ENCODE data around the gene SRSF2.
"Not testable (repeated sequence)": the region's sequence is repeated elsewhere in the genome, so short reads cannot be mapped to it uniquely, and the experiment has no call there.

The SRSF2 gene

DNA sequence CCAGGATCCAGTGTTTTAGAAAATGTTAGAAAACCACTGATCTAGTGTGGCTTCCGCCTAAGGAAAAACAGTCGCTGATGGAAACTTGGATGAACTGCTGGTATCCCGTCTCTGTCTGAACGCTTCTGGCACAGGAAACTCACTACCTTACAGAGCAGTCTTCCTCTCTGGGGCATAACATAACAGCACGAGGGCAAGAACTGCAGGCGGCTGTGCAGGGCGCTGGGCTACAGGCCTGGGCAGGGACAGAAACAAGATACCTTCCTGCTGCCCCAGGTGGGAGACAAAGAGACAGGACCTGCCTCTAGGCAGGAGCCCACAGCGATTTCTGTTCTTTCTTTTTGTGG lies 36.9 kb downstream of the SRSF2 start:
- DNase-seq, result no peak

DNA sequence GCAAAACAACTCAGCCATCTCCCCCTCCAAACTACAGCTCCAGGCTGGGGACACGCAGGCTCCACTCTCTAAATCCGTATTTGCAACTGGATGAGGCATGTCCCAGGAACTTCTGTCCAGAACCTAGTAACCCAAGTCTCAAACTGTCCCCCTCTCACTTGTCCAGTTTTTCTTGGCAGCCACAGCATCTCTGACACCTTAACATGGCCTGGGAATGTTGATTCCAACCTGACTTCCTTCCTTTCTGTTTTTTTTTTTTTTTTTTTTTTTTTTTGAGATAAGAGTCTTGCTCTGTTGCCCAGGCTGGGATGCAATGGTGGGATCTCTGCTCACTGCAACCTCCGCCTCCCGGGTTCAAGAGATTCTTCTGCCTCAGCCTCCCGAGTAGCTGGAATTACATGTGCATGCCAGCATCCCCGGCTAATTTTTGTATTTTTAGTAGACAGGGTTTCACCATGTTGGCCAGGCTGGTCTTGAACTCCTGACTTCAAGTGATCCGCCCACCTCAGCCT lies 38.6 kb downstream of the SRSF2 start:
- not testable (repeated sequence) for DNase-seq

DNA sequence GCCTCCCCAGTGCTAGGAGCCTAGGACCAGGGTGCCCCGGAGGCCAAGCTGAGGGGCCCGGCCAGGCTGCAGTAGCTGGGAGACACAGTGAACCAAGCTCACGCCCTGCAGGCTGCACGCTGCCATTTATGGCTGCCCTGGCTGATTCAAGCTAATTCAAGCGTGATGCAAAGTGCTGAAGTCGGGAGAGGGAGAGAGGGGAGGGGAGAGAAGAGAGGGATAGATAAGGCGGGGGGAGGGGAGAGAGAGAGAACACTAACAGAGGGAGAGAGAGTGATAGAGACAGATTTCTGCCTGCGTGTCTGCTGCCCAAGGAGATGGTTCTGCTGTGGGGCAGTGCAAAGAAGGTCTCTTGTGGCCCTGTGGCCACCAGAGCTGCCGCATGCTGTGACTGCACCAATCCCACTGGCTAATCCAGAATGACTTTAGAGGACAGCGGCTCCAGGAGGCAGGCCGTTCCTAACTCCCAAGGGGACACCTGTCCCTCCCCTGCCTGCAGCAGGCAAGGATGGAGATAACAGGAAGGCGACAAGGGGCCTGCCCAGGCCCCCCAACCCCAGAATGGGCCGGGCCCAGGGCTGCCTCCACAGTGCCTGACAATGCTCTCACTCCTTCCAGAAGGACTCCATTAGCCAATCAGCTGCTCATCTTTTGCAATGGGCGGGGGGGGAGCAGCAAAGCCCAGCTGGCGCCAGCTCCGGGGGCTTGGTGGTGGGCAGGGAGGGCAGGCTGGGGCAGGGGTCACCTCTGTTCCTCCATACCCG lies 39.2 kb downstream of the SRSF2 start:
- no peak for DNase-seq

DNA sequence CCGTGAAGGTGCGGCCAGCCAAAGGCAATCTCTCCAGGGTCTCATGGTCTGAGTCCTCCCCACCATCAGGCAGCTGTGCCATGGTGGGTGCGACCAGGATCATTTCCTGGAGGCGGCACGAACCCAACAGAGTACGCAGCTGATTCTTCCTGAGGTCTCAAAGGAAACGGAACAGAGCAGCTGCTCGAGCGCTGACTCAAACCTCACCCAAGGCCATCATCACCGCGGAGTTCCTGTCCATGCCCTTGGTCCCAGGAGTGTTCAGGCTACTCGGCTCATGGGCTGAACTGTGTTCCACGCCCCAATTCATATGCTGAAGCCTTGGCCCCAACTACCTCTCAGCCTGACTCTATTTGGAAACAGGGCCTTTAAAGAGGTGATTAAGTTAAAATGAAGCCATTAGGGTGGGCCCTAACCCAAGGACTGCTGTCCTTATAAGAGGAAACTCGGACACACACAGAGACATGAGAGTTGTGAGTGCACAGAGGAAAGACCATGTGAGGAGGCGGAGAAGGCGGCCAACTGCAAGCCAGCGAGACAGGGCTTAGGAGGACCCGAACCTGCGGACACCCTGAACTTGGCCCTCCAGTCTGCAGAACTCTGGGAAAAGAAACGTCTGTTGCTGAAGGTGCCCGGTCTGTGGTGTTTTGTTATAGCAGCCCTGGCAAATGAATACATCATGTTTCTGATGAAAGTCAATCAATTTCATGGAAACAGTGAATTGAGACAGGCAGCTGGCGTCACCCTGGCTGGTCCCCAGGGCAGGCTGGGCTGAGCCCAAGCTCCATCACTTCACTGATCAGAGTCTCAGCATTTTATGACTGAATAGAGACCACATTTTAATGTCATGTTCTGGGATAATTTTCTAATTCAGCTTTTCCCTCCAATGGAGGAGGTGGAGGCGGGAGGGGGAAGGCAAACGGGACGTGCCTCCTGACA lies 40.1 kb downstream of the SRSF2 start:
- no peak for DNase-seq

DNA sequence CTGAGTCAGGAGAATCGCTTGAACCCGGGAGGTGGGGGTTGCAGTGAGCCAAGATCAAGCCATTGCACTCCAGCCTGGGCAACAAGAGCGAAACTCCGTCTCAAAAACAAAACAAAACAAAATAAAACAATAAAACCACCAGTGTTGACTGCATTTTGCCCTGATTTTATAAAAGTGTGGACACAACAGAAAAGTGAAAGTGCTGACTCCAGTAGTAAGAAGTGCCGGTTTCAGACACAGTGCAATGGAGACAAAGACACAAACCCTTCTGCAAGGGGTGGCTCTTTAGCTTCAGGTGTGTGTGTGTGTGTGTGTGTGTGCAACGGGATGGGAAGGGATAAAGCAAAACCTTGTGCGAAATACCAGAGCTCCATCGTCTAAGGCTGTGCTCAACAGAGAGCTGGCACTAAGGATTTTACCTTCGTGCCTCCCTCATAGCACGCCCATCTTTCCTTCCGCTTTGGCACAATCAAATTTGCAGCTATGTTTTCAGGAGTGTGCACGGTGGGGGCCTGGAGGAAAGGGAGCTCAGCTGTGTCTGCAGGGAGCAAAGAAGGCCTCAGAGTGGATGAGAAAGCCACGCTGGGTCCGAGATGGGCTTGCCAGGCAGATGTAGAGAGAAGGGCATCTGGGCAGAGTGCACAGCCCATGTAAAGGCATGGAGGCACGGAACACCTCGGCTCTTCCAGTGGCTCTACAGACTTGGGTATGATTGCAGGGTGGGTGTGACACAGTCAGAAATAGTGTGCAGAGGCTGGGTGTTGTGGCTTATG lies 41.9 kb downstream of the SRSF2 start:
- DNase-seq, result no peak

DNA sequence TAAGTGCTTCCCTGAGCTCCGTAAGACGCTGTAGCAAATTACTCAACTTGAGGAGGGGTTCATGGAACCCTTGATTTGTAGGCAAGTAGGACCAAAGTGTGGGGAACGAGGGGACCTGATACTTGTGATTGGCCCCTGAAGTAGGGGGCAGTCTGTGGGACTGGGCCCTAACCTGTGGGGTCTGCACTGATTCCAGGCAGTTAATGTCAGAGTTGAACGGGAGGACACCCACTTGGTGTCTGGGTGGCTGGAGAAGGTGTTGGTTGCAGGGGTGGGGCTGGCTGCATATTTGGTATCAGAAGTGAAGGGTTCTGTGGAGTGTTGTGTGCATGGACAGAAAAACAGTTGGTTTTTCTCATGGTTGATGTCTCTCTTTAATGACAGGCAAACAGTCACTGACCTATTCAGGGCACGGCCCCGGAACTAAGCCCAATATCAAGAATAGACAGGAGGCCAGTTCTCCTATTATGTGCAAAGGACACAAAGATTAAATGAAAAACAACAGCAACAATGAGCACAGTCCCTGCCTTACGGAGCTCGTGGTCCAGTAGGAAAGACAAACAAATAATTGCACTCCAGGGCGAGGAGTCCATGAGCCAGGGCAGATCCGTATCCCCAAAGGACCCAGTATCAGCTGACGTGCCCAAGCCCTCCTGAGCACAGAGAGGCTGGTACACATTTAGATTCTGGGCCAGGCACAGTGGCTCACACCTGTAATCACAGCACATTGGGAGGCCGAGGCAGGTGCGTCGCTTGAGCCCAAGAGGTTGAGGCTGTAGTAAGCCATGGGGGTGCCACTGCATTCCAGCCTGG lies 45.5 kb downstream of the SRSF2 start:
- DNase-seq, result no peak

DNA sequence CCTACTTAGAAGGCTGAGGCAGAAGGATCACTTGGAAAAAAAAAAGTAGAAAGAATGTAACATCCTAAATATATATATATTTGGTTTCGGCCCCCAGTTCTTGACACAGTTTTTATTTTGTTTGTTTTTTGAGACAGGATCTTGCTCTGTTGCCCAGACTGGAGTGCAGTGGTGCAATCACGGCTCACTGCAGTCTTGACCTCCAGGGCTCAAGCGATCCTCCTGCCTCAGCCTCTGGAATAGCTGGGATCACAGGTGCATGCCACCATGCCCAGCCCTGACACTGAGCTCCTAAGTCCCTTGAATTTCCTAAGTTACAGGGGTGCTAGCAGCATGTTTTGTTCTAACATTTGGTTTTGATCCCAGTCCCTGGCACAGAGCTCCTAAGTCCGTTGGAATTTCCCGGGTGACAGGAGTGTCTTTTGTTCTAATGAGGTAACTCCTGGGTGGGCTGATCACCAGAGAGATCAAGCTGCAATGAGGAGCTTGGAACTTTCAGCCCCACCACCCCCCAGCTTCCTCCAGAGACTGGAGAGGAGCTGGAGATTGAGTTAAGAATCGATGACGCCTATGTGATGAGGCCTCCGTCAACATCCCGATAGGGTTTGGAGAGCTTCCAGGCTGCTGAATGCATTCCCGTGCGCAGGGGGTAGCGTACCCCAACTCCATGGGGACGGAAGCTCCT lies 46.4 kb downstream of the SRSF2 start:
- no peak for DNase-seq

DNA sequence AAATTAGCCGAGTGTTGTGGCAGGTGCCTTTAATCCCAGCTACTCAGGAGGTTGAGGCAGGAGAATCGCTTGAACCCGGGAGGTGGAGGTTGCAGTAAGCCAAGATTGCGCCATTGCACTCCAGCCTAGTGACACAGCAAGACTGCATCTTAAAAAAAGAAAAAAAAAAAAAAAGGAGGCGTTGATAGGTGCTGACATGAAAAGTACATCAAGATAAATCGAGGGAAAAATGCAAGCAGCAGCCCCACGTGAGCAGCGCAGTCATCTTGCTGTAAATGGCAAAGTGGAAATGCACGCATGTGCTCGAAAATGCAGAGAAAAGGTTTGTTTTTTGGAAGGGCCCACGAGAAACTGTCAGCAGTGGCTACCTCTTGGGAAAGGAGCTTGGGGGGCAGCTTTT lies 47.3 kb downstream of the SRSF2 start:
- DNase-seq, result no peak

DNA sequence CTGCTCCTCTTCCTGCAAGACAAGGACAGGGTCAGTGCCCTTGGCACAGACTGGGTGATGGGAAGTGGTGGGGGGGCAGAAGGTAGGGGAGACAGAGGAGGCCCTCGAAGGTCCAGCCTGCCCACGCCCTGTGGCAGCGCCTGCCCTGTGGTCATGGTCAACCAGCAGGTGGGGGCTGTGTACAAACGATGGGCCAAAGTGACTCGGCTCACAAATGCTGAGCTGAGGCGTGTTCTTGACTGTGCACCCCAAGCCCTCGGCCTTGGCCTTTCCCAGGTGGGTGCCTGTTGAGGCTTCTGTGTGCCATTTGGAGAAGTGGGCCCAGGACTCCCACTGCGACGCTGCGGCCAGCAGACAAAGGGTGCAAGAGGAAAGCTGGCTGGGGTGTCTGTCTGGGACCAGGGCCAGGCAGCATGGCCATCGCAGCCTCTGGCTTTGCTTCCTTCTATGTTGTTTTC lies 48.9 kb downstream of the SRSF2 start:
- no peak for DNase-seq

DNA sequence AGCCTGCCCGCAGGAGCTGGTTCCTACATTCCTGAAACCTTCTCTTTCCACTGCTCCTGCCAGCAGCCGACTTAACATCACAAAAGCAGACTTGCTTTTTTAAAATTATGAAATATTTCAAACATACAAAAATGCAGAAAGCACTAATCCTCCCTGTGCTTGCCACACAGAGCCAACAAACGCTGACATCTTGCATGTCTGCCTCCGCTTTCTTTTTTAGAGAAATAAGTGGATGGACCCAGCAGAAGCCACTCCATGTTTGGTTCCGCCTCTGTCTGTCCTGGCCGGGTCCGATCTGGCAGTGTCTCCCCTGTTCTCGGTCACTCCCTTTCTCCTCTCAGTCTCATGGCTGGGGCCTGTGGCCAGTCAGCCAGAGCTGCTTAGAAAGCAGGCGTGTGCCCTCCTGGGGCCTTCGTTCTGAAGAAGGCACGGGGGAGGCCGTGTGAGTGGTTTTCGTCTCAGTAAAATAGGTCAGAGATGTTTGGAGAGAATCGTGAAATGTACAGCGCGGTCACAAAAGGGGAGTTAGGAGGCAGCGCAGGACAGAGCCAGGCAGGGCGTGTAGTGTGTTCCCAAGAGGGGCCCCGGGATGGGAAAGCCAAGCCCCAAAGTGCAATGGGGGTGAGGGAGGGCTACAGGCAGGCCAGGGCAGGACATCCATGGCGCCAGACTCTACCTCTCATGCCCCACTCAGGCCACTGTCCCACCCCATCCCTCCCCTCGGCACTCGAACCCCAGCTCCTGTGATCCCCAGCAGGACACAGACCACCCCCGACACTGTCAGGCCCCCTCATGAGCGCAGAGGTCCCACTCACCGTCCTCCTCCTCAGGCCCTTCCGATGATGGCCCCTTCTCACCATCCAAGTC lies 49.6 kb downstream of the SRSF2 start:
- no peak for DNase-seq

DNA sequence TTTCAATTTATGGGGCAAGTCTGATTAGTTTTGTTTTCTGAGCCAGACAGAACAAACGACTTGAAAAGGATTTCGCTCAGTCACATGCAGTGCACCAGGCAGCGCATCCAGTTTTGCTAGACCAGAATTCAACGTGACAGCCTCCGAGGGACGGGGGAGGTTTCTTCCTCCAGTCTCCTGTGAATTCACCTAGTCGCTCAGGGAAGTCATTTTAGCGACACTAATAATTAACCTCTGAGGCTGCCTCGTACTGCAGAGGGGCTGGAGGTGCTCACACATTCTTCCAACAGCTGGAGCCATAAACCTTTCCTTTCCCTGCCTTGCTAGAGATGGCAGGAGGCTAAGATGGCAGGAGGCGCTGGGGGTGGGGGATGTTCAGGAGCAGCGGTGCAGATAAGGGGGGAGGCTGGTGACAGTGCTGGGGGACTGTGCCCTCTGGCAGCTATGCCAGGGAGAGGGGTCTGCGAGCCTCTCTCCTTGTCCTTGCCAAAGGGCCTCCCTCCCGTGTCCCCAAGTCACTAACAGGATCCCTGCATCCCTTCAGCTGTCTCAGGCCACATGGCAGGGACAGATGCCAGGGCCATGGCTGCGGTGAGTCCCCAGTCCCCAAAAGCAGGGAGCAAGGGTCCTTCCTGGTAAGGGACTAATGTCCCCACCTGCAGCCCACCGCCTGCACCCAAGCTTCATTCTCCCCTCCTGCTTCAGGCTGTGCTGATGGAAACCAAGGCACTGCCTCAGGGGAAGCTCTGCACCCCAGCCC lies 50.4 kb downstream of the SRSF2 start:
- DNase-seq, result no peak

DNA sequence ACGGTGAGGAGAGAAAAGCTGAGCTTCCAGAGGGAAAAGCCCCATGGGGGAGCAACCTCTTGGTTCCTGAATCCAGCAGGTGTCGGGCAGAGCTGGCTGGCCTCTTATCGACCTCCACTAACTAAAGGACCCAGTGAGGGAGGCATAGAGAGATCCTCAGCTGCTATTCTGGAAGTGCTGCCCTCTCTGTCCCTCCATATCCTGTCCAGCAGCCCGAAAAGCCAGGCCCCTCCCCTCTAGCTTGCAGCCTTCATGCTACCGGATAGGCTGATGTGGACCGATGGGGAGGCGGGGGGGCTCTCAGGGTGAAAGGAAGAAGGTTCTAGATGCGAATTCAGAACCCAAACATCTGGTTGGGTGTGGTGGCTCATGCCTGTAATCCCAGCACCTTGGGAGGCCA lies 51.3 kb downstream of the SRSF2 start:
- no peak for DNase-seq

DNA sequence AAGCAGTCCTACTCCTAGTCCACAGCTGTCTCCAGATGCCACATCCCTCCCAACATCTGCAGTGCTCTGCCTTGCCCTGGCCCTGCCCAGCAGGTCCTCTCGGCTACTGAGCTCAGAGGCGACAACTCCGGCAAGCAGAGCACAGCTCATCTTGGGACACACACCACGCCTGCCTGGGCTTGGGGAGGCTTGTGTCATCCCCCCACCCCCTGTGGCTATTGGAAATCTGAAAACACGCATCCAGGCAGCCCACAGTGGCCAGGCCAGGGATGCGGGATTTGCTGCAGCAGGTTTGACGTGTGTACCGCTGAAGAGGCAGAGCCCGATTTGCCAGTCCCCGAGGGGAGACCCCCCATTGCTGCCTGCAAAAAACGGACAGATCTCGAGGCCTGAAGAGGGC lies 51.8 kb downstream of the SRSF2 start:
- no peak for DNase-seq

DNA sequence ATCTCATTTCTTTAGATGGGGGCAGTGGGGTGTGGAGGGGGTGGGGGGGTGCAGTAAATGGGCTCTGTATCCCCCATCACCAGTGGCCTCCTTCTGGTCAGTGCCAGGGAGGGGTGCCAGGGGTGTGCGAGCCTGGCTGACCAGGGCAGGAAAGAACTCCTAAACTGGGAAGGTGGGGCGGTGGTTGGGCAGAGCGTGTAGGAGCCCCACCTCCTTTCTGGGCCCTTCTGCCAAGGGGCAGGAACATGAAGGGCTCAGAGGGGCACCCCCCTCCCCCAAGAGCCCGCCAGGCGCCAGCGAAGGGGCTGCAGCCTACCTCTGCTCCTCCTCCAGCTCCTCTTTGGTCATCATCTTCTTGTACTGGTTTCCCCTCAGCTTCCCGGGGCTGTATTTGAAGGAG lies 52.4 kb downstream of the SRSF2 start:
- no peak for DNase-seq
